ENCODE measurements around the gene FBXO39.

GRCh38 chr17:6756425-6757031 is 19.5 kb upstream of the FBXO39 start:
- TF ChIP-seq POLR2A (IDR thresholded peaks at IDR 0.05; ENCODE audit: low read depth, low read length) = no peak
- no peak for TF ChIP-seq TAF1 (IDR thresholded peaks at IDR 0.05; ENCODE audit: low read depth, low read length)
- no peak for TF ChIP-seq PAX5 (IDR thresholded peaks at IDR 0.05; ENCODE audit: insufficient read depth, low read length, severe bottlenecking)
